Adipose tissue (tissue), 3 donors: Measurements from ENCODE around the gene CDH4. TPM values are rescaled to one million over a fixed set of nuclear protein-coding genes. Genes with fewer than 3 reads are reported as not detected.

Experiments used
- H3K27ac ChIP-seq: one replicate; pipeline ENCODE4 v1.5.1; 2013; ENCODE audit warnings: low read depth, low read length
- WGBS, 3 donors: extraction: QIAGEN DNeasy Blood & Tissue Kit; methylation state at CpG; one replicate each; pipeline ENCODE4 v1.1.7; 2013; 5-methylcytosine and 5-hydroxymethylcytosine counted together
- polyA plus RNA-seq, 3 donors: library from polyadenylated mRNA; stranded (reverse); fragments of 200-250 nt; gene quantifications; one replicate each; pipeline ENCODE4 v1.2.3, GENCODE V29; 2013
- donor health status: healthy with polysubstance abuse.
- donor health status: Bipolar disorder and iron deficiency.
- donor health status: healthy.

The CDH4 gene
- polyA plus RNA-seq, 3 donors = 0.04 to 0.11 (median 0.05) TPM

DNA sequence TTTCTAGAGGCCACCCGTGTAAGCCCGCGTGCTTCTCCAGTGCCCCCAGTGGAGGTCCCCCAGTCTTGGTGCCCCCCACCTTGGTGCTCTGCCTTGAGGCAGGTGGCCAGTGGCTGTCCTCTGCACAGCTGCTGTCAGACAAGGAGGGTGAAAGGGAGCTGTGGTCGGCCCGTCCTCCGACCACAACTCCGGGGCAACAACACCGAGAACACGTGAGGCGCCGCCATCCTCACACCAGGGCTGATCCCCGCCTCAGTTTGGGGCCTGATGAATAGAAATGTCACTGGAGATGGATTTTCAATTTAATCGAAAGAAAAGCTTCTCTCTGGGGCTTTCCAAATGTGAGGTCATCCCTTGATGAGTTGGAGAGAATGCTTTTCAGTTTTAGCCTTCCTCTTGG lies 304.6 kb downstream of the CDH4 start:
- 89 to 93% (median 89%) methylated on average over 13 of the region's 13 CpGs for WGBS, 3 donors
- no peak overlapping the region for H3K27ac ChIP-seq

DNA sequence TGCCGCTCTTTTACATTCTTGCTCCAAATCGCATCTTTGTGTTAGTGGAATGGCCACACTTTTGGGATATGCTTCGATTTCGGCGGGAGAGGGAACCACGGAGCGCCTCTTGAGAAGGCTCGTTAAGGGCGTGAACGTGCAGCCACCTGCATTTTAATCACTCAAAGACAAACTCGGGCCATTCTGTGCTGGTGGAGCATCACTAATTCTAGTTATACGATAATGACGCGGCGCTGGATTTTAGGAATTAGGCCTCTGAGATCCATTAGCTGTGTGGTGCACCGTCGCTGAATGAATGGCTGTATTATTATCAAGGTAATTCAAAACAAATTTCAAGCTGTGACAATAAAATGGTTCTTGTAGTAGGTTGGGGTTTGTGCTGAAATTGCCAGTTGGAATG lies 305.6 kb downstream of the CDH4 start:
- 89 to 94% (median 94%) methylated on average over 17 of the region's 17 CpGs for WGBS, 3 donors
- H3K27ac ChIP-seq = no peak overlapping the region

DNA sequence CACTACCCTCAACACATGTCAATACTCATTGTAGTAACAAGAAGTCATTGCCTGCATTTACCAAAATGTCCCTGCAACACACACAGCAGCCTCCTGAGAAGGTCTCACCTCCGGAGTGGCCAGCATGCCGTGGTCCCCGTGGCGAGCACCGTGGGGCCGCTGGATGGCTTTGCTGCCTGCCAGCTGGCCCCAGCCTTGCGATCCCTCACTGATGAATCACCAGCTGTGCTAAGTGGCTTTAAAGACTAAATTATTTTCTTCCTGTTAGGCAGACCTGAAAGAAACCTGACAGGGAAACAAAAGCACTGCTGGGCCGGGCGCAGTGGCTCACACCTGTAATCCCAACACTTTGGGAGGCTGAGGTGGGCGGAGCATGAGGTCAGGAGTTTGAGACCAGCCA lies 306.7 kb downstream of the CDH4 start:
- H3K27ac ChIP-seq = no peak overlapping the region
- WGBS, 3 donors = 62 to 79% (median 69%) methylated on average over 10 of the region's 10 CpGs

DNA sequence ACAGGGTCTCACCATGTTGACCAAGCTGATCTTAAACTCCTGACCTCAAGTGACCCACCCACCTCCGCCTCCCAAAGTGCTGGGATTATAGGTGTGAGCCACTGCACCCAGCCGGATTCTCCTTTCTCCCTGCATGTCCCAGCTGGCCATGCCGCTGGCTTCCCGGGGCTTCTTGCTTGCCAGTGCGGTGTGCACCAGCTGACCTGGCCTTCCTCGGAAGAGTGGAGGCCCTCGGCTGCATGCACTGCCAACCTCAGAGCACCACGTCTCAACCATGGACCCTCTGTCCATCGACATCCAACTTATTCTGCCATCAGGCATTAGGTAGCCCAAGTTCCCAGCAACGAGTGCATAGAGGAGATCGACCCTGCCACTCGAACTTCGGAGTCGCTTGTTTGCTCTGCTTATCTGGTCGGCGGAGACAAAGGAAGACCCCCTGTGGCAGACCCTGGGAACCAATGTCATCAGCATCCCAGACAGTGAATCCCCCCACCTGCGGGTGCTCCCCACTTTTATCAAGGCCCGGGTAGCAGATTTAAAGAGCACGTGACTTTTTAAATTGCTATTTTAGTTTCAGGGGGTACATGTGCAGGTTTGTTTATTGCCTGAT lies 307.8 kb downstream of the CDH4 start:
- H3K27ac ChIP-seq = no peak overlapping the region
- 43 to 83% (median 83%) methylated on average over 19 of the region's 19 CpGs for WGBS, 3 donors

DNA sequence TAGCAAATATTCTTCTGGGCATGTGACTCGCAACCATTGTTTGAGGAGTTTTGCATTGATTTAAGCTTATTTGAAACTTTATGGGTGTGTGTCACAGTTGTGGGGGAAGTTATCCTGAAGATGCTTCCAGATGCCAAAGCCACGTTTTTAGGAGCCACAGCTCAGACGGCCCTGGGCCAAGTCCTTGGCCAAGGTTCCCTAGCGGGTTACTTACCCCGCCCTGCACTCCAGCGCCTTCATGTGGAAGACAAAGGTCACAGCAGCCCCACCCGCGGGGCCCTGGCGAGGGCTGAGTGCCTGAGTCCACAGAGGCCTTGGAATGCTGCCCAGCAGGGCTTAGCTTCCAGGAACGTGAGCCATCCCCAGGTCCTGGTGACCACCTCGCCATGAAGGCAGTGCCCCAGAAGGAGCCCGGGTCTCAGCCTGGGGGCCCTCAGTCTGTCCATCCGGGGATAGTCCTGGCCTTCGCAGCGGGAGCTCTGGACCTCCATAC lies 308.3 kb downstream of the CDH4 start:
- H3K27ac ChIP-seq = no peak overlapping the region
- 55 to 77% (median 73%) methylated on average over 15 of the region's 15 CpGs for WGBS, 3 donors

DNA sequence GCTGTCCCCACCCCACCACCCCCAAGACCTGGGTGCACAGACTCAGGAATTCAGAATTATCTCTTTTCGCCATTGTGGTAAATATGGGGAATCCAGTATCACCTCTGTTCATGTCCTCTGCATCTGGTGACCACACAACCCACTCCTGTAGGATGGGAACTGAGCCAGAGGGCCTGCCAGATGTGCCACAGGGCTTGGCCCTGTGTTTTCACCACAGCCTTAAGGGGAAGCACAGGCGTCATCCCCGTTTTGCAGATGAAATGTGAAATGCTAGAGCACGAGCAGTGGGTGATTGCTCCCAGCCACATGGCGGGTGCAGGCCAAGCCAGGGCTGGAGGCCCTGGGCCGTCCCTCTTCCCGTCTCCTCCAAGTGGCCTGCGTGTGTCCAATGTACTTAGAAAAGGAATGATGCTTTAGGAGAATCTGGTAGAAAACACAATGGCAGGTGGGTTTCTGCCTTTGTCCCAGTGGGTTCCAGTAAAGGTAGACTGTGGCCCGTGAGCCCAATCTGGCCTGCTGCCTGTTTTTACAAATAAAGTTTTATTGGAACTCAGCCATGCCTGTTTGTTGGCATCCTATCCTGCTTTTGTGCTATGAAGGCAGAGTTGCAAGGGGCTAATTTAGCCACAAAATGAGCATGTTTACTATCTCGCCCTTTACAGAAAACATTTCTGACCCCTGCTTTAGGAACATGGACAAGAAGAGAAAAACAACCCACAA lies 309.2 kb downstream of the CDH4 start:
- H3K27ac ChIP-seq = no peak overlapping the region
- WGBS, 3 donors = 82 to 86% (median 83%) methylated on average over 10 of the region's 10 CpGs

DNA sequence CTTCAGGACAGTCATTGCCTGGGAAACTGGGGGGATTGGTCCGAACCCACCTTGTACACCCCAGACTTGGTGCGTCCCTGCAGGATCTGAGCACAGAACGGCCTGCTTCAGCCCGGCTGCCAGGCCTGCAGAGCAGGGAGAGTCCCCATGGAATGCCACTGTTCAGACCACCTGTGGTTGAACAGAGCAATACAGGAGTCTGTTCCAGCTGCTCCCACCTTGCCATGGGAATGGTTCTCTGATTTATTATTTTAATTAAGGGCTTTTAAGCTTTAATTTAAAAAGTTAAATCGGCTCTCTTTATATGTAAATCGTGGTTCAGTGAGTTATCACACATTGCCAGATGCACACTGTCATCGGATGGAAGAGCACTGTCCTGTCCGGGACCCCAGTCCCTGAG lies 310.4 kb downstream of the CDH4 start:
- no peak overlapping the region for H3K27ac ChIP-seq
- 69 to 75% (median 74%) methylated on average over 8 of the region's 8 CpGs for WGBS, 3 donors

DNA sequence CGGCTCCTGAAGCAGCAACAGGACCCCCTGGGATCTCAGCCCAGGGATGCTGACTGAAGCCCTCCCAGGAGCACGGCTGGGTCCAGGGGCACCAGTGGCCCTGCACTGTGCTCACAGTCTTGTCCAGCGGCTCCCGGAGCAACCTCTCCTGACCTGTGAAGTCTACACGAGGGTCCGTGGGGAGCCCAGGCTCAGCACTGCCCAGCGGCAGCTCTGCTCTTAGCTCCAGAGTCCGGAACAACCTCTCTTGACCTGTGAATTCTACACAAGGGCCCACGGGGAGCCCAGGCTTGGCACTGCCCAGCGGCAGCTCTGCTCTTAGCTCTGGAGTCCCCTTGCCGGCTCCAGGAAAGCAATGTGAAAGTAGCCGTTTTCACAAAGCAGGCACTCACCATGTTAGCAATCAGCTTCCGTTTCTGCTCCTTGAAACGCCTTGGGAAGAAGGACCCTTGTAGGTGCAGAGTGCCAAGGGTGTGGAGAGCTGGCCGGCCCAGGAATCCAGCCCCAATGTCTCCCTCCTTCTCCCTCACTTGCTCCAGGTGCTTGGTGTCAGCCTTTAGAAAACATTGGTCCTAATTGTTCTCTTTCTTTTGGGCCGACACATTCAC lies 310.9 kb downstream of the CDH4 start:
- no peak overlapping the region for H3K27ac ChIP-seq
- WGBS, 3 donors = 66 to 73% (median 72%) methylated on average over 16 of the region's 16 CpGs

DNA sequence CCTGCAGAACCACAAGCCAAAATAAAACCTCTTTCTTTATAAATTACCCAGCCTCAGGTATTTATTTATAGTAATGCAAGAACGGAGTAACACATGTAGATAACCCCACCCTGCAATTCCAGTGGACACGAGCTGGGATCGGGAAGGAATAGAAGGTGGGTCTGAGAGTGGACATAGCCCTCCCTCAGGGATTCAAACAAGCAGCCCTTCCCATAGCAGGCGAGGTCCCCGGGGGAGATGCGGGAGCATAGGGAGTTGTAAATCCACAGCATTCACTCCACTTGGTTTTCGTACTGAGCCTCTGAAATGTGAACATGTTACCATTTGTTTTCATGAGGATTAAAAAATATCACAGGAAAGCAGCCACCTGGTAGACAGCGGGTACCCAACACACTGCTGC lies 312.6 kb downstream of the CDH4 start:
- no peak overlapping the region for H3K27ac ChIP-seq
- 82 to 86% (median 85%) methylated on average over 8 of the region's 8 CpGs for WGBS, 3 donors

DNA sequence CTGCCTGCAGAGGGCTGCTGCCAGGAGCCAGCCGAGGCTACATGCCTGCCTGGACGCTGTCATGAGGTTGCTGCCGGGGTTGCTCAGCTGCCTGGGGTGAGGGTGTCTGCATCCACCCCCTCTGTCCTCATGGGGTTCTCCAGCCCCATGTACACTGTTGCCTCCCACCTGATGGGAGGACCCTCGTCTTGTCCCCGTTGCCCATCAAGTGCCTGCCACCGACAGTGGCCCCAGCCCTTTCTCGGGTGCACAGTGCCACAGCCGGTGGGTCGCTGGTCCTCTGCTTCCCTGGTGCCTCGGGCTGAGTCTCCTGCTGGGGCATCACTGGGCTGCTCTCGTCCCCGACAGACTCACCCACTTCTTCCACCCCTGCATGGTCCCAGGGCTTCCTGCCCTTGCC lies 313.7 kb downstream of the CDH4 start:
- WGBS, 3 donors = 88 to 91% (median 89%) methylated on average over 11 to 12 of the region's 12 CpGs
- H3K27ac ChIP-seq = no peak overlapping the region

DNA sequence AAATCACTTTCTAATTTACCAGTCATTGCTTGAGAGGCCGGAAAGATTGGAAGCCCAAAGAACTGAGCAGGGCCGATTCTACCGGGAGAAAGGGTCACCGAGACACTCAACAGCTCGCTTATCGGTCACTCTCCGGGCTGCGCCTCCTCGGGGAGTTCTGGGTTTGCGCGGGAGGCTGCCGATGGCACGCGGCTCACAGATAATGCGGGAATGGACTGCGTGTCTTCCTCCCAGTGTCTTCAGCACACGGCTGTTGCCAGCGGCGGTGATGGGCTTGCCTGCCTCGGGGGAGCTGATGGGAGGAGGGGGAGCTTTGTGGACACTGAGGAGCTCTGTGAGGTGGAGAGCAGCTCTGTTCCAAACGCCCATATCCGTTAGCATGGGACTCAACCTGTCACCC lies 314.6 kb downstream of the CDH4 start:
- H3K27ac ChIP-seq = no peak overlapping the region
- 77 to 83% (median 81%) methylated on average over 22 of the region's 22 CpGs for WGBS, 3 donors

DNA sequence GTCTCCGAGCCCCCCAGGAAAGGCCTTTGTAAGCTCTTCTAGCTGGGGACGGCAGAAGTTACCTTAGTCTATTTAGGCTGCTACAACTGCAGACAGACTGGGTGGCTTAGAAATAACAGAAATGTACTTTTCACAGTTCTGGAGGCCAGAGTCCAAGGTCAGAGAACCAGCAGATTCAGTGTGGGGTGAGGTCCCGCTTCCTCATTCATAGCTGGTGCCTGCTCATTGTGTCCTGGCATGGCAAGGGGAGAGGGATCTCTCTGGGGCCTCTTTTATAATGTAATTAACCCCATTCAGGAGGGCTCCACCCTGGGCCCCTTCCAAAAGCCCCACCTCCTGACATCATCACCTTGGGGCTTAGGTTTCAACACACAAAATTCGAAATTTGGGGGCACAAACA lies 315.1 kb downstream of the CDH4 start:
- WGBS, 3 donors = 39 to 57% (median 45%) methylated on average over 4 of the region's 4 CpGs
- no peak overlapping the region for H3K27ac ChIP-seq

DNA sequence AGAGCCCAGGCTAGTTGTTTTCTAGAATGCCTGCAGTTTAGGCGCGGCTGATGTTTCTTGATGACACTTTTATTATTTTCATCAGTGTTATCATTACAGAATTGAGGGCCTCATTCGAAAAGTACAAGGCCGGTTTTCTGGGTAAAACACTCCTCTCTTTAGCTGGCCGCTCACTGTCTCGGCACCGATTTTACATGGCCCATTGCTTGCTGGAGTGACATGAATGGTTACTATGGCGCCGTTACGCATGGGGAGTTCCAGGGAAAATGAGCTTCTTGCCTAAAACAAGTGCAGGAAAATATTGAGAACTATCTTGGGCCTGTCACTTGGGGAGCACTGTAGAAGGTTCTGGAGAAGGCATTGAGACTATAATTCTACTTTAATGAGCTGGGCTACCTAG lies 317.8 kb downstream of the CDH4 start:
- WGBS, 3 donors = 87 to 92% (median 89%) methylated on average over 10 of the region's 10 CpGs
- H3K27ac ChIP-seq = no peak overlapping the region

DNA sequence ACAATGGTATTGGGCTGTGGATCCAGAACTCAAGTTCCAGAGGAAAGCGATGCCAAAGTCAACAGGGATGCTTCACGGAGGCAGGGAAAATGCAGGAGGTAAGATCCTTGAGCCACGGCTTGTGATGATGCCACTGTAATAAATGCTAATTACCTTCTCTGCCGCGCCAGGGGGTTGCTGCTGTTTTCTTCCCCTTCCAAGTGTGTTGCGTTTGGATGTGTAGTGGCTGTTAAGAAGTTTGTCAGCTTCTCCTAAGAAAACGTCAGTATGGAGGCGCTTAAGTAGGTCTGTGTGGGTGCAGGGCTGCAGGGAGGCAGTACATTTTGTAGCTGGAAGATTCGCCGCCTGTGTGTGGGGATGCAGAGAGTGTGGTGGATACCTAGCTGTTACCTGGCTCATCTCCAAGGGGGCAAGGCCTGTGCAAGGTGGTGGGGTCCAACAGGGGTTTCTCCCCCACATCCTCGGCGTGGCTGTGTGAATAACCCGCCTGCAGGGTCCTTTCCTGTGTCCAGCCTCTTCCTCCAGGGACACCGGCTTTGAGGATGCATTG lies 318.7 kb downstream of the CDH4 start:
- WGBS, 3 donors = 67 to 83% (median 80%) methylated on average over 14 of the region's 14 CpGs

DNA sequence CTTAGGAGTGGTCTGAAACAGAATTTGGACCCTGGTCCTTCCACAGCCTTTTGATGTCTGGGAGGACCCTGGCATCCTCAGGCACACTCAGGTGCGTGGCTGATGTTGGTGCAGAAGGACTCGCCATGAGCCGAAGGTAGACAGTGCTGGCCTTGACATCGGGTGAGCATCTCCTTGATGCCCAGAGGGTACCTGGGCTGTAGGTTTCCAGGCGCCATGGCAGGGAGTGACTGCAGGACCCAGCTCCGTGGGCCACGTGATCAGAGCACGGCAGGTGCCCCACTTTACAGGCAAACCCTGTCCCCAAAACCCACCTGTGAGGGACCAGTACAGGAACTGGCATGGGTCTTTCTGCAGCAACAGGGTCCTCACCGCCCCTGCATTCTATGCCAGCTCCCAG lies 319.2 kb downstream of the CDH4 start:
- 84 to 90% (median 87%) methylated on average over 9 of the region's 9 CpGs for WGBS, 3 donors
- no peak overlapping the region for H3K27ac ChIP-seq

More for the DNA sequence above, 318.7 kb downstream of the CDH4 start:
- no peak overlapping the region for H3K27ac ChIP-seq

DNA sequence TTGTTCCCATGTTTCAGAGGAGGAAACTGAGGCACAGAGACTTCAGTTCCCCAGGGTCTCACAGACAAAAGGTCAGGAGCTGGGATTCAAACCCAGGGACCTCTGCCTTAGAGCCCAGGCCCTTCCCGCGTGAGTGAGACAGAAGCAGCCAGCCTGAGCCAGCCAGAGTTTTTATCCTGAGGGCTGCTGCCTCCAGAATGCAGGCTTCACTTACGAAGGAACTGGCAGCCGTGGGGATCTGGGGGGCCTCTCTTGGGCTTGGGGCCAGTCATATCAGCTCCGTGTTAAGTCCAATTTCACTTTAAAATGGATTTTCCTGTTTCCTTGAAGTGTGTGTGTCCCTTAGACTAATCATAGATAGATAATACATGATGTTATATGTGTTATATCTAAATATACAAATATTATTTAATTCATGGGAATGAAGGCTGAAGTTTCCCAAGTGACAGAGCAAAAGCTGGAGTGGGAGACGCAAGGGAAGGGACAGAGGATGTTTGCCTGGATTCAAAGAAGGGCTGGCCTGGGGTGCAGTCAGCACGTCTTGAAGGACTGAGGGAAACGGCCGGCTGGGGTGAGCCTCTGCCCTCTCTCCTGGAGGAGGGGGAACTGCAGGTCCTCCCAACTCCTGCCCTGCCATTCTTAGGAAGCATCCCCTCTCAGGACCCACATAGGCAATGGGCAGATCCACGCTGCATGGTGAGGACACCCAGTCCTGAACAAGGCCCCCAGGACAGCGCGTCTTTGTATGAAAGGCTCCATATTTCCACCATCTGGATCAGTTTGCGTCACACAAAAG lies 320.1 kb downstream of the CDH4 start:
- WGBS, 3 donors = 62 to 72% (median 67%) methylated on average over 13 of the region's 13 CpGs
- H3K27ac ChIP-seq = no peak overlapping the region

DNA sequence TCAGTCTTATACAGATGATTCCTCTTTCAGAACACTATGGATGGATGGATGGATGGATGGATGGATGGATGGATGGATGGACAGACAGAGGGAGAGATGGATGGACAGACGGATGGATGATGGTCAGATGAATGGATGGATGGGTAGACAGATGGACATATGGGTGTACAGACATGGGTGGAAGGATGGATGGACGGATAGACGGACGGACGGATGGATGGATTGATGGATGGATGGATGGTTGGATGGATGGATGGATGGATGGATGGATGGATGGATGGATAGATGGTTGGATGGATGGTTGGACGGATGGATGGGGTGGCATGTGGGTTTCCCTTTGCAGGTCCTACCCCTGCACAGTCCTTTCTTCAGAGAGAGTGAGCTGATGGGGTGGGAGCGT lies 320.7 kb downstream of the CDH4 start:
- WGBS, 3 donors = 81 to 92% (median 86%) methylated on average over 7 of the region's 7 CpGs

DNA sequence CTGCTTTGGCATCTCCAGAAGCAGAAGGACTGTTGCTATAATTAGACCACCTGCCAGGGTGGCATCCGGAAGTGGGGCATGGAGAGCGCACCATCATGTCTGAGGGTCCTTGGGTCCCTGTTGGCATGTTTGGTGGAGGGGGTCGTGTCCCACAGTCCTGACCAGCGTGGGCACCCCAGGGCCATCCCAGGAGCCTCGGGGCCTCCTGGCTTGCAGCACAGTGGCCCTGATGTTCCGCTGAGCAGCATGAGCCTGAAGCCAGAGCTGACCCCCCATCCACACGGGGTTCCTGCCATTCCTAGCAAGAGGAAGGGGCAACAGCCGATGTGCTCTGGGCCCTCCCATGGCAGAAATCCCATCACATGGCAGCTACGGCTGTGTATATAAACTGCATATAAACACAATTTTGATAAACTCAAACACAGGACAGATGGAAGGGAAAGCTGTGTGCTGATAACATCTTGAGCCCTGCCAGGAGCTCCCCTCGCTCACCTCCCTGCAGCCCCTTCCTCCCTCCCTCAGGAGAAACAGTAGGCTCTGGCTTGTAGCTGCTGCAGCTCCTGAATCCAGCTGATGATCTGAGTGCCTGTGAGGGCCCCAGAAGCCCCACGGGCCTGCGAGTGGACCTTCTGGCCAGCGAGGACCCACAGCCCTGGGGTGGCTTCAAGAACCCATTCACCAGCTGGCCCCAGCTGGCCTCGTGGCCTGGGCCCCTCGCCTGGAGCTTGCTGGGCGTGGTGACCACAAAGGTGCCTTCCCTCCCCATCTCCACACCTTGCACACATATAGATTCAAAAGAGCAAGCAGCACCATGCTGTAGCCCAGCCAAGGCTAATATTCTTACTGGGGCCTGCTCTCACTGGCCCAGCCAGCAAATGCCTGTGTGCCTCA lies 321.6 kb downstream of the CDH4 start:
- 70 to 86% (median 75%) methylated on average over 16 of the region's 16 CpGs for WGBS, 3 donors
- no peak overlapping the region for H3K27ac ChIP-seq

More for the DNA sequence above, 320.7 kb downstream of the CDH4 start:
- no peak overlapping the region for H3K27ac ChIP-seq
